Adipose tissue (tissue), 3 donors: ENCODE data around the gene FKBP5. TPM values are rescaled to one million over a fixed set of nuclear protein-coding genes. Genes with fewer than 3 reads are reported as not detected.
"Not testable (repeated sequence)": the region's sequence is repeated elsewhere in the genome, so short reads cannot be mapped to it uniquely, and the experiment has no call there.

ENCODE experiments used
- H3K27ac ChIP-seq: one replicate; pipeline ENCODE4 v1.5.1; 2013; ENCODE audit warnings: low read depth, low read length
- WGBS, 3 donors: extraction: QIAGEN DNeasy Blood & Tissue Kit; methylation state at CpG; one replicate each; pipeline ENCODE4 v1.1.7; 2013; 5-methylcytosine and 5-hydroxymethylcytosine counted together
- polyA plus RNA-seq, 3 donors: library from polyadenylated mRNA; stranded (reverse); fragments of 200-250 nt; gene quantifications; one replicate each; pipeline ENCODE4 v1.2.3, GENCODE V29; 2013
- donor health status: healthy with polysubstance abuse.
- donor health status: Bipolar disorder and iron deficiency.
- donor health status: healthy.

The FKBP5 gene
- polyA plus RNA-seq, 3 donors: 111 to 356 (median 181) TPM

- H3K27ac ChIP-seq: no peak overlapping the region
- WGBS, 3 donors: 52 to 92% (median 69%) methylated on average over 1 of the region's 1 CpG
These were observed 15.0 kb downstream of the FKBP5 start for GRCh38 chr6:35673755-35674154.

GRCh38 chr6:35673284-35673666 is 15.4 kb downstream of the FKBP5 start:
- H3K27ac ChIP-seq: not testable (repeated sequence)
- 98 to 100% (median 98%) methylated on average over 2 of the region's 2 CpGs for WGBS, 3 donors

- 95 to 98% (median 96%) methylated on average over 9 of the region's 9 CpGs for WGBS, 3 donors
- H3K27ac ChIP-seq: not testable (repeated sequence)
These were observed 18.3 kb downstream of the FKBP5 start for GRCh38 chr6:35670453-35670852.

GRCh38 chr6:35669451-35670045 is 19.2 kb downstream of the FKBP5 start:
- WGBS, 3 donors: 17 to 39% (median 21%) methylated on average over 1 of the region's 1 CpG

GRCh38 chr6:35668744-35669450 is 19.8 kb downstream of the FKBP5 start:
- H3K27ac ChIP-seq: no peak overlapping the region

More at GRCh38 chr6:35669451-35670045, 19.2 kb downstream of the FKBP5 start:
- no peak overlapping the region for H3K27ac ChIP-seq

- WGBS, 3 donors: 66 to 85% (median 78%) methylated on average over 2 of the region's 2 CpGs
- no peak overlapping the region for H3K27ac ChIP-seq
These were observed 20.6 kb downstream of the FKBP5 start for GRCh38 chr6:35668096-35668495.

GRCh38 chr6:35665573-35665972 is 23.1 kb downstream of the FKBP5 start:
- WGBS, 3 donors: 85 to 92% (median 91%) methylated on average over 3 of the region's 3 CpGs

GRCh38 chr6:35664945-35665344 is 23.8 kb downstream of the FKBP5 start:
- no peak overlapping the region for H3K27ac ChIP-seq
- WGBS, 3 donors: 69 to 83% (median 76%) methylated on average over 3 of the region's 3 CpGs

More at GRCh38 chr6:35665573-35665972, 23.1 kb downstream of the FKBP5 start:
- H3K27ac ChIP-seq: no peak overlapping the region

- H3K27ac ChIP-seq: no peak overlapping the region
- WGBS, 3 donors: 36 to 79% (median 72%) methylated on average over 7 of the region's 7 CpGs
These were observed 25.1 kb downstream of the FKBP5 start for GRCh38 chr6:35663447-35664235.

GRCh38 chr6:35662999-35663398 is 25.7 kb downstream of the FKBP5 start:
- no peak overlapping the region for H3K27ac ChIP-seq
- 37 to 76% (median 67%) methylated on average over 7 of the region's 7 CpGs for WGBS, 3 donors

- no peak overlapping the region for H3K27ac ChIP-seq
- WGBS, 3 donors: 92 to 96% (median 95%) methylated on average over 3 of the region's 3 CpGs
These were observed 33.8 kb downstream of the FKBP5 start for GRCh38 chr6:35654883-35655282.

GRCh38 chr6:35651244-35651643 is 37.5 kb downstream of the FKBP5 start:
- no peak overlapping the region for H3K27ac ChIP-seq
- 80 to 85% (median 83%) methylated on average over 3 of the region's 3 CpGs for WGBS, 3 donors

GRCh38 chr6:35650015-35650414 is 38.7 kb downstream of the FKBP5 start:
- WGBS, 3 donors: 94 to 96% (median 94%) methylated on average over 4 of the region's 4 CpGs
- no peak overlapping the region for H3K27ac ChIP-seq

GRCh38 chr6:35648203-35648602 is 40.5 kb downstream of the FKBP5 start:
- 97 to 98% (median 98%) methylated on average over 2 of the region's 2 CpGs for WGBS, 3 donors
- H3K27ac ChIP-seq: no peak overlapping the region

- WGBS, 3 donors: 88 to 96% (median 92%) methylated on average over 1 of the region's 1 CpG
- no peak overlapping the region for H3K27ac ChIP-seq
These were observed 41.3 kb downstream of the FKBP5 start for GRCh38 chr6:35647400-35647799.

- no peak overlapping the region for H3K27ac ChIP-seq
These were observed 45.6 kb downstream of the FKBP5 start for GRCh38 chr6:35643162-35643535.

GRCh38 chr6:35642471-35643161 is 46.1 kb downstream of the FKBP5 start:
- WGBS, 3 donors: 95 to 100% (median 97%) methylated on average over 1 of the region's 1 CpG

GRCh38 chr6:35640017-35640664 is 48.6 kb downstream of the FKBP5 start:
- WGBS, 3 donors: 87 to 94% (median 92%) methylated on average over 6 of the region's 6 CpGs
- no peak overlapping the region for H3K27ac ChIP-seq

More at GRCh38 chr6:35642471-35643161, 46.1 kb downstream of the FKBP5 start:
- H3K27ac ChIP-seq: no peak overlapping the region
